ENCODE data around the gene DPP4.

DNA sequence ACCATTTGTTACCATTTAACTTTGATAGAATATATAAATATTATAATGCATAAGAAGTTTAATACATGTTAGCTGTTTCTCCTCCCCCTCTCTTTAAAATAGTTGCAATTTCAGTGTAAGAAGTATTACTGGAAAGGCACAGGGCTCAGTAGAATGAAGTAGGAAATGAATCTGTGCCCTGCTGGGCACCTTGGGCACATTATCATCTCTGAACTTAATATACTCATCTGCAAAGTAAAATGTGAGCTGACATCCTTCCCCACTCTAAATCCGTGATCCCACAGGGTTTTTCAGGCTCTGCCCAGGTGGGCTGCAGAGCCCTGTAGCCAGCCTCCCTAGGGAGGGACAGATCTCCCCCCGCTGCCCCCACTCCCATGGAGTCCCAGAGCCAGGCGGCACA lies 56.8 kb downstream of the DPP4 start:
- TF ChIP-seq, protein P1, sequence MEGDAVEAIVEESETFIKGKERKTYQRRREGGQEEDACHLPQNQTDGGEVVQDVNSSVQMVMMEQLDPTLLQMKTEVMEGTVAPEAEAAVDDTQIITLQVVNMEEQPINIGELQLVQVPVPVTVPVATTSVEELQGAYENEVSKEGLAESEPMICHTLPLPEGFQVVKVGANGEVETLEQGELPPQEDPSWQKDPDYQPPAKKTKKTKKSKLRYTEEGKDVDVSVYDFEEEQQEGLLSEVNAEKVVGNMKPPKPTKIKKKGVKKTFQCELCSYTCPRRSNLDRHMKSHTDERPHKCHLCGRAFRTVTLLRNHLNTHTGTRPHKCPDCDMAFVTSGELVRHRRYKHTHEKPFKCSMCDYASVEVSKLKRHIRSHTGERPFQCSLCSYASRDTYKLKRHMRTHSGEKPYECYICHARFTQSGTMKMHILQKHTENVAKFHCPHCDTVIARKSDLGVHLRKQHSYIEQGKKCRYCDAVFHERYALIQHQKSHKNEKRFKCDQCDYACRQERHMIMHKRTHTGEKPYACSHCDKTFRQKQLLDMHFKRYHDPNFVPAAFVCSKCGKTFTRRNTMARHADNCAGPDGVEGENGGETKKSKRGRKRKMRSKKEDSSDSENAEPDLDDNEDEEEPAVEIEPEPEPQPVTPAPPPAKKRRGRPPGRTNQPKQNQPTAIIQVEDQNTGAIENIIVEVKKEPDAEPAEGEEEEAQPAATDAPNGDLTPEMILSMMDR (IDR thresholded peaks at IDR 0.05; ENCODE audit: low read depth, low read length), result no peak
- TF ChIP-seq EZH2phosphoT487 (IDR thresholded peaks at IDR 0.05; ENCODE audit: low read depth), result no peak
